DMS79 treated with DMSO at 0.1 percent for 48 hours (cell line): Measurements from ENCODE around the gene SEC14L2.
A peak's percentile ranks its signal among the peaks of the same experiment; 100 is the strongest.

Source experiments
- DNase-seq: peaks from one replicate; lab custom pipeline; 2025; lab: John Stamatoyannopoulos, UW

The SEC14L2 gene

DNA sequence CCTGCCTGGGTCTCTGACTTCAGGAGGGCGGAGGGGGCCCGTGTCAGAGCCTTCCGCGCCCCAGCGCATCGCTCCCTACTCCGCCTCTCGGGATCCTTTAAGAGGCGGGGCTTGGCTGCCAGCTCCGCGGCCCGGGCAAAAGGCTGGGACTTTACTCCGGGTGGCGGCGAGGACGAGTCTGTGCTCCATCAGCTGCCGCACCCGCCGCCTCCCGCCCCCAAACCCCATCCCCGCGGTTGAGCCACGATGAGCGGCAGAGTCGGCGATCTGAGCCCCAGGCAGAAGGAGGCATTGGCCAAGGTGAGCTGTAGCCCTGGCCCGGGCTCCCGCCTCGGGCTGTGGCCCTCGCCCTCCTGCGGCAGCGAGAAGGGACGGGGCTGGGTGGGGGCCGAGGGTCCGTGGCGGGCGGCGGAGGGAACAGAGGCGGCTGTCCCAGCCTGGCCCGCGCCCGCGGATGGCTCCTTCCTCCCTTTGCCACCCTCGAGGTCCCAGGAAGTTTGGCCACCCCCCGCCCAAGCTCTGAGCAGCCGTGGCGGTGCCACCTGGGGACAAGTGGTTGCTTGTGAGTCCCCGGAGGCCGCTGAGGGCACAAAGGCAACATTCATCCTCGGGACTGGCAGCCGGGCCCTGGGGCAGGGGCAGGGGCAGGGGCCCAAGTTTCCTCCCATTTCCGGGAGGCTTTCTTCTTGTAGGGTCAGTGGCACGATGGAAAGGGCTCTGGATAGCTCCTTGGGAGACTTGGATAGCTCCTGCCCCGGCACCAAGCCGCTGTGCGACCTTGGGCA, at the start of gene SEC14L2:
TSS of gene SEC14L2 (plus strand) at position 148 of the 785 bp plus-strand sequence. CDS start at position 247, 99 bp downstream.
- DNase-seq, result peak; percentile 24

DNA sequence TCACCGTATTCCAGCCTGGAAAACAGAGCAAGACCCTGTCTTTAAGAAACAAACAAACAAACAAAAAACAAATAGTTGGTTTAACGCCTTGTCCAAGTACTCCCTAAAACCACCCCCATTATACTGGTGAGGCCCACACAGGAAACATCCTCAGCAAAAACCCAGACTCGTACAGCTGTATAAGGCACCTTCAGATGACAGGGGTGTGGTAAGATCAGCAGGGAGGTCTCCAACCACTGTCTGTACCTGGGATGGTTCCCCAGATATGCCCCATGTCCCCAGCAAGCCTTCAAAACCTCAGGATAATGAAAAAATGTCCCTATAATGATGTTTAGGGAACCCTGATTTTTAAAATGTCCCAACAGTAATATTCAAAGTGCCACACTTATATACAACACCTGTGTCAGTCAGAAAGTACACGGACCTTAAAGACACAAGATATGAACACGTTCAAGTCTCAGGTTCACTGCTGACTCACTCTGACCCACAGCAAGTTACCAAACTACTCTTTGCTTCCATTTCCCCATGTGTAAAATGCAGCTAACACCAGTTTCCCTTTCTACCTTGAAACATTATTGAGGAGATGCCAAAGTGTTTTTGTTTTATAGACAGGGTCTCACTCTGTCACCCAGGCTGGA, 49.4 kb upstream of the SEC14L2 start:
- no peak for DNase-seq

DNA sequence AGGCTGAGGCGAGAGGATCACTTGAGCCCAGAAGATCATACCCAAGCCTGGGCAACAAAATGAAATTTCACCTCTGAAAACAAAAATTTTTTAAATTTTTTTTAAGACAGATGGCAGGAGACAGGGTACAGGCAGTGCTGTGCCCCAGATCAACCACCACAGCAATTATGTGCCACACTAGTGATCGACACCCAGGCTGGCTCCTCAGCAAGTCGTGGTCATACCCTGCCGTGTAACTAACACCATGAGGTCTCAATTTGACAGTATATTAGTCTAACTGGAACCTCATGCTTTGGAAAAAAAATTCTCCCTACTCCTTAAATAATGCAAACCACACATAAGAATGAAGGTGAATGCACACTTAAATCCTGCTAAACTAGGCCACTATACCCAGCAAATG, 48.4 kb upstream of the SEC14L2 start:
- DNase-seq, result no peak

DNA sequence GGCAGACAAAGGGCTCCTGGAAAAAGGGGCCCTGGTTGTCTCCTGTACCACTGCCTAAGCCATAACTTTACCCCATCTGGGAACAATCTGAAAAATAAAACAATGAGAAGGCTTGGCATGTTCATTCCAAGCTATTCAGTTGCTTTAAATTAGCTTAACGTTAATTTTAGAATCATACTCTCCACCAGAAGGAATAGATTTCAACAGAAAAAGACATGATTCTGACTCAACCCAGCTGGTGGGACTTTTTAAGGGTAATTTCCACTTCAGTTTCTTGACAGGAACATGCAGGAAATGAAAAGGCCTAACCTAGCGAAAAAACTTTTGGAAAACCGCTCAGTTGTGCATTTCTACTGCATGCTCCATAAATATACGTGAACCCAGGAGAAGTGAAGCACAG, 48.0 kb upstream of the SEC14L2 start:
- no peak for DNase-seq

DNA sequence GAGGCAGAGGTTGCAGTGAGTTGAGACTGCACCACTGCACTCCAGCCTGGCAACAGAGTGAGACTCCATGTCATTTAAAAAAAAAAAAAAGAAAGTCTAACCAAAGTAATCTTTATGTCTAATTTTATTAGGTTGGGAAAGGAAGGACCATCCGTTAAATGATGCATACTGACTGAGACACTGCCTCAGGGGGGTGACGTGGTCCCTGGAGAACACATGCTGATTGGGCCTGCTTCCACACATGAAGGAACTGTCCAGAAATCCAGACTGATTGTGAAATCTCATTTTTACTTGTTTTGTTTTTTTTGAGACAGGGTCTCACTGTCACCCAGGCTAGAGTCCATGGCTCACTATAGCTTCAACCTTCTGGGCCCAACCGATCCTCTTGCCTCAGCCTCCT, 45.6 kb upstream of the SEC14L2 start:
- DNase-seq, result no peak

DNA sequence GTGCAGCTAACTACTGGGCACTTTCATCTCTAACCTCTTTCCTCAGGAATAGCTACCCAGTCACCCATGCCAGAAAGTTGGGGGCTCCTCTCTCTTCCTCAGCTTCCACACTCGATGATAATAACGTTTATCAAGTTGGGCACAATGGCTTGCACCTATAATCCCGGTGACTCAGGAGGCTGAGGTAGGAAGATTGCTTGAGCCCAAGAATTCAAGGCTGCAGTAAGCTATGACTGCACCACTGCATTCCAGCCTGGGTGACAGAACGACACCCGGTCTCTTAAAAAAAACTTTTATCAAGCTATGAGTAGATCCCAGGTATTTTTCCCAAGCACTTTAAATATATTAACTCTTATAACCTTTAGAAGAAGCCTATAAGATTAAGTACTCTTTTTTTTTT, 42.2 kb upstream of the SEC14L2 start:
- no peak for DNase-seq

DNA sequence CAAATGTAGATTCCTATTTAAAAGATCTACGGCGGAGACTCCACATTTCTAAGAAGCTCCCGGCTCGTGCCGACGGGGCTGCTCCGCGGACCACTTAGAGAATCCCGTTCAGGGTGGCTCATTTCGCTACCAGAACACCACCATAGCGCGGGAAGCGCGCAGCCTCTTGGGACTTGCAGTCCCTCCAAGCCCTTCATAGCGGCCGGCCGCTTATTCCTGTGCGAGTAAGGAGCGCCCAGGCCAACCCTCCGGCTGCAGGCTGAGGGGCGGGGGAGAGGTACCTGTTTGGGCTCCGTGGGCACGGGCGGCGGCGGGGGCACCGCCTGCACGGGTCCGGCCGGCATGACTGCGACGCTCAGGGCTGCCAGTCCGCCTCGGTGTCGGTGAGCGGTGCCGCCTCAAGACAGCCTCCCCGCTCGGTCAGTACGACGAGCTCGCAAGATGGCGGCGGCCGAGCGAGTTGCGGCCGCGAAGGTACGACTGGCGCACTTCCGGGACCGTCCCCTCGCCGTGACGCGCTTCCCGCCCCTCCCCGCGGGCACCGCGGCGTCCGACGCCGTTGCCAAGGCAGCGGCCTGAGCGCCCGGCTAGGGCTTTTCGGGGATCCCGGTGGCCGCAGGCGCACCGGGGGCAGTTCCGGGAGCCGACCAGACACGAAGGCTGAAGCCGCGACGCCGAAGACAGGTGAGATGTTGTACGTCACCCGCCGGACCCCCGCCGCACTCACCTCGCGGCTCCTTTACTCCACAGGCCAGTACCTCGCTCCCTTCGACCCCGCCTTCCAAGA, 40.2 kb upstream of the SEC14L2 start, which contains the start of the genes CCDC157 and SF3A1:
TSS of gene CCDC157 (plus strand) at position 559 of the 787 bp plus-strand sequence. CDS start 8,994 bp downstream, outside the sequence.
TSS of gene SF3A1 (minus strand) at position 446 of the 787 bp plus-strand sequence. CDS start at position 344, 102 bp downstream.
- peak; percentile 39 for DNase-seq

DNA sequence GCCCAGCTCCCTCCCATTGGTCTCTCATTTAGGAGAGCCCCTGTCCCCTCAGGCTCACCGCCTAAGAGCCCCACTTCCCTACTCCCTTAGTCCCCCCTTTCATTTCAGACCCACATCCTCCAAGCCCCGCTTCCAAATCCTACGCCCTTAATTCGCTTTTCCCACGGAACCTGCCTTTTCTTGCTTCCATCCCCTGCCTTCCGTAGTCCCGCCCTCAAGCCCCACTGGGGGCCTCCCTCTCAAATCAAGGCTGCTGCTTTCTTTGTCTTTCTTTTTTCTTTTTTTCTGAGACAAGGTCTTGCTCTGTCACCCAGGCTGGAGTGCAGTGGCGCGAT, 39.6 kb upstream of the SEC14L2 start:
- no peak for DNase-seq

DNA sequence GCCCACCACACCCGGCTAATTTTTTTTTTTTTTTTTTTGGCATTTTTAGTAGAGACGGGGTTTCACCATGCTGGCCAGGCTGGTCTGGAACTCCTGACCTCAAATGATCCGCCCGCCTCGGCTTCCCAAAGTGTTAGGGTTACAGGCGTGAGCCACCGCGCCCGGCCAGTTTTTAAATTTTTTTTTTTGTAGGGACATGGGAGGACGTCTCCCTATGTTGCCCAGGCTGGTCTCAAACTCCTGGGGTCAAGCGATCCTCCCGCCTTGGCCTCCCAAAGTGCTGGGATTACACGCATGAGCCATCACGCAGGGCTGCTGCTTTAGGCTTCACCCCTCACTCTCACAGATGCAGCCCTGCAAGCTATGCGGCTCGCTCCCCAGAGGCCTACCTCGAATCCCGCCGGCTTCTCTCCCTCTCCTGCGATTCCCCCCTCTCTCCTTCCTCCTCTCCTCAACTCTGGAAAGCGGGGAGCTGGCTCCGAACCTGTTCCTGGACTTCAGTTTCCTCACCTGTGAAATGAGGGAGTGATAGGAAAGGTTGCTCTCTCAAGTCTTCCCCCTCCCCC, 39.1 kb upstream of the SEC14L2 start:
- no peak for DNase-seq

DNA sequence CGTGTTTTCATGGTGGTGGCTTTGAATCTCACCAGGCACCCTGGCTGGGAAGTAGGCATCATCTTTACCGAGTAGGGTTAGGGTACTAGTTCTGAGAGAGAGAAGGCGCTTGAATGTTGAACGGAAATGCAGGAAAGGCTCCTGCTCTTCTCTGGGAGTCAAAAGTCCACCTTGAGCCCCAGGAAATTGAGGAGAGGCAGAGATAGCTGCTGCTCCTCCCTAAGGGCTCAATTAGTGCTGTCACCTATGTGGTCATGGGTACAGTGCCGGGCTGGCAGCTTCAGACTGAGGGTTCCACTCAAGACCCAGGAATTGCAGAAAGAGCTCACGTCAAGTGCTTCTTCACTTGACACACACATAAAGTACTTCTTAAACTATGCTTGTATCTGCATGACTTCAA, 38.3 kb upstream of the SEC14L2 start:
- DNase-seq, result no peak

DNA sequence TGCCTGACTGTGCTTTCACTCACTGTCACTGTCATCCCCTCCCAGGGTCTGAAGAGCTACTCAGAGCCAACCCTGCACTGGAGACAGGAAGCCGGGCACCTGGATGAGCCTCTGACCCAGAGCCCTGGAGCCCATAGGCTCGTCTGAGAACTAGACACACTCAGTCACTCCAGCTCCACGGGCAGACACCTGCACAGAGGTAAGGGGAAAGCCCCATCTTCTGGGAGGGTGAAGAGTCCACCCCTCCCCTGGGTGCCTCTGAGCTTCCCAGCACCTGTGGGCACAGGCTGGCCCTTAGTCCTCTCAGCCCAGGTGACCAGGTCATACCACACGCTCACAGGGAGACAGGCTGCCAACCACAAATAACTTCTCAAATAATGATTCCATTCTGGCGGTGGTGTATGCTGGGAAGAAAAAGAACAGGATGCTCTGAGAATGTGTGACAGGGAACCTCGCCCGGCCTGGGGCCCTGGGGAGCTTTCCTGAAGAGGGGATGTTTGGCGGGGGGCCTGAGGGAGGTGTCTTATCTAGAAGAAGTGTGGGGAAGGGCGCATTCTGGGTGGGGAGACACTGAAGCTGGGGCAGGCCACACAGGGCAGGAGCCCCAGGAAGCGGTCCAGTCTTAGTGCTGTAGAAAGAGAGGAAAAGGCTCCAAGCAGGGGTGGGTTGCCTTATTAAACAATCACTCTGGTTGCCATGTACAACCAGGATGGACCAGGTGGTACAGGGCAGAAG, 34.7 kb upstream of the SEC14L2 start:
- no peak for DNase-seq

DNA sequence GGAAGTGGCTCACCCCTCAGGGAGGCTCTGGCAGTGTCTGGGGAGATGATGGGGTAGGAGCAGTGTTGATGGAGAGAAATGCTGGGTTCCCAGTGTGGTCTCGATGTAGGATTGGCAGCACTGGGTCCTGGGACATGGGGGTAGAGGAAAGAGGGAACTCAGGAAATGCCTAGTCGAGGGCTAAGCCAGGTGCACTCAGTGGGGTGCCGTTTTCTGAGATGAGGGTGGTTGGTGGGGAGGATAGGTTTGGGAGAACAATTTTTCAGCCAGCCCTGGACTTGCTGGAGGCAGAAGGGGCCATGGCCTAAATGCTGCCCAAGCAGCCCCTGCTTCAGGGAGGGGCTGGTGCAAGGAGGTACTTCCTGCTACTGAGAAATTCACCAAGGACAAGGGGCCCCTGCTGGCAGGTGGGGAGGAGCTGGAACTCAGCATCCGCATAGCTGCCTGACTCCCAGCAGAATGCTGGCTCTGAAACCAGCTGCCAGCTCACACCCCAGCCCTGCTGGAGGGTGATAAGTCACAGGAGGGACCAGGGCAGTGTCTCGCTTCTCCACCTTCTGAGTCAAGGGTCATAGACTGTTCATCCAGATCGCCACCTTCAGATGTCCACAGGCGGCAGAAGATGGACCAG, 34.1 kb upstream of the SEC14L2 start:
- no peak for DNase-seq

DNA sequence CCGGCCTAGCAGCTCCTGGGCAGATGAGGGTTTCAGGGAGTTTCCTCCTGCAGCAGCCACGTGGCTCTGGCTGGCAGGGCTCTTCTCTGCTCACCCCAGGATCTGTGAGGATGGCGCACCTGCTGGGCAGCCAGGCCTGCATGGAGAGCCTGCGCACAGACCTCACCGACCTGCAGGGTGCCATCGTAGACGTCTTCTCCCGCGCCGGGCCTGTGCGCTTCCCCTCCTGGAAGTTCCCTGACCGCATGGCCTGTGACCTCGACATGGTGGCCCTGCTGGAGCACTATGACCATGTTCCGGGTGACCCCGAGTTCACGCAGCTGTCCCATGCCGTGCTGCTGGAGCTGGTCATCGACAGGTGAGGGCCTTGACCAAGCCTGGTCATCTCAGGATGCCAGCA, 30.9 kb upstream of the SEC14L2 start:
- no peak for DNase-seq

DNA sequence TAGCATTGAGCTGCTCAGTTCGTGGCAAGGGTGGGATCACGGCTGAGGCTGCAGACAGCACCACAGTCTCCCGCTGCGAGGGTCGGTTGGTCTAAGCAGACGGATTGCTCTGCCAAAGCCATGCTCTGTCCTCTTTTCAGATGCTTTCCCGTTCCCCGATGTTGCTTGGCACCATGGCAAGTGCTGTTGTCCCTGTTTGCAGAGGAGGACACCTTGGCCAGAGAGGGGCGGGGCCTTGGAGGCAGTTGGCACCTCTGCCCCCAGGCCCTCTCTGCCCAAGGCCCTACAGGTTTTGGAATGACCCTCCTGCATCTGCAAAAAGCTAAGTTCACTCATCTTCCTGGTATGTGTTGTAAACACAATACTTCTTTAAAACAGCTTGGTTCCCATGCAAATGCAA, 28.4 kb upstream of the SEC14L2 start:
- no peak for DNase-seq

DNA sequence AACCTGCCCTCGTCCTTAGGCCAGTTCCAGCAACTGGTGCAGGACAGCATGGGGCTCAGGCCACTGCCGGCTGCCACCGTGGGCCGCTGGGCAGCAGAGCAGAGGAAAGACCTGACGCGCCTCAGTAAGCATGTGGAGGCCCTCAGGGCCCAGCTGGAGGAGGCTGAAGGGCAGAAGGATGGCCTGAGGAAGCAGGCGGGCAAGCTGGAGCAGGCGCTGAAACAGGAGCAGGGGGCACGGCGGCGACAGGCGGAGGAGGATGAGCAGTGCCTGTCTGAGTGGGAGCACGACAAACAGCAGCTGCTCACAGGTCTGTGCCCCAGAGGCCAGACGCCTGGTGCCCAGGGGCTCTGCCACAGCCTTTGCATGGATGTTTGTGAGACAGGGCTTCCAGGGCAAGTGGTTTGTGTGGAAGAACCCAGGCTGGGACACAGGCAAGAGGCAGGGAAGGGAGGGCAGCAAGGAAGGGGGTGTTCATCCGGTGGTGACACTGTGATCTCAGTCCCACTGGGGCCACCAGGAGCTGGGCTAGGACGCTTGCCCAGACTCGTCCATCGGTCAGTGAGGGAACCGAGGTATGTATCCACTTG, 26.1 kb upstream of the SEC14L2 start:
- DNase-seq, result no peak

DNA sequence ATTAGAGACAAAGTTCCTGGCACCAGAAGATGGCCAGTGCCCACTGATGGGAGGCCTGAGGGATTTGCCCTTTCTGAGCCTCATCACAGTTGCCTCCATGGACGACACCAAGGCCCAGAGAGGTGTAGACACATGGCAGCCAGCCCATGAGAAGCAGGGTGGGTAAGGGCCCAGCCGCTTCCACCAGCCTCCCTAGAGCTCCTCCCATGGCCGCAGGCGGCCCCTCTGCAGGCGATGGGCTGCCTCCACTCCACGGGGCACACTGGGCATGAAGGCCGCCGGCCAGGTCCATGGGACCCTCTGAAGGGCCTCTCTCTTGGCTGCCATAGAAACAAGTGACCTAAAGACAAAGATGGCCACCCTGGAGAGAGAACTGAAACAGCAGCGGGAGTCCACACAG, 25.5 kb upstream of the SEC14L2 start:
- DNase-seq, result no peak

DNA sequence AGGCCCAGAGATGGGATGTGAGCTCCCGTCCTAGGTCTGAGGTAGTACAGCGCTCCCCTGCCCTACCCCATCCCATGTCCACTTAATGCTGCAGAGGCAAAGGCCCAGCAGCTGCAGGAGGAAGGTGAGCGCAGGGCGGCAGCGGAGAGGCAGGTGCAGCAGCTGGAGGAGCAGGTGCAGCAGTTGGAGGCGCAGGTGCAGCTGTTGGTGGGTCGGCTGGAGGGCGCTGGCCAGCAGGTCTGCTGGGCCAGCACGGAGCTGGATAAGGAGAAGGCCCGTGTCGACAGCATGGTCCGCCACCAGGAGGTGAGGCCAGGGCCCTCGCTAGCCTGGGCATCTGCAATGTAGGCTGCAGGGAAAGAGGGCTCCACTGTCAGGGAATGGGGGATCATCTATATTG, 24.8 kb upstream of the SEC14L2 start:
- peak; percentile 4 for DNase-seq

DNA sequence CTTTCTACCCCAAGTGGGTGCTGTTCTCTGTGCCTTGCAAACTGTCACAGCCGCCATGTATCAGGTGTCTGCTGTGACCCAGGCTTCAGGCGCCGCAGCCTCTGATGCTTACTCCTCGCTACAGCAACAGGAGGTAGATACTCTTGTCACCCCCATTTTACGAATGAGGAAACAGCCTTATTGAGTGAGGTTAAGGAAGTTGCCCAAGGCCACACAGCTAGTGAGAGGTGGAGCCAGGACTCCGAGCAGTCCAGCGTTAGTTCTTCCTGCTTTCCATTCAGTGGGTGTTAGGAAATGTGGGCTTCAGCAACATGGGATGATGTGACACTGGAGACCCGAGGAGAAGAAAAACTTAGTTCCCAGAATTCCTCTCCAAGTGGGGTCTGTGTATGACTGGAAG, 23.9 kb upstream of the SEC14L2 start:
- DNase-seq, result no peak

DNA sequence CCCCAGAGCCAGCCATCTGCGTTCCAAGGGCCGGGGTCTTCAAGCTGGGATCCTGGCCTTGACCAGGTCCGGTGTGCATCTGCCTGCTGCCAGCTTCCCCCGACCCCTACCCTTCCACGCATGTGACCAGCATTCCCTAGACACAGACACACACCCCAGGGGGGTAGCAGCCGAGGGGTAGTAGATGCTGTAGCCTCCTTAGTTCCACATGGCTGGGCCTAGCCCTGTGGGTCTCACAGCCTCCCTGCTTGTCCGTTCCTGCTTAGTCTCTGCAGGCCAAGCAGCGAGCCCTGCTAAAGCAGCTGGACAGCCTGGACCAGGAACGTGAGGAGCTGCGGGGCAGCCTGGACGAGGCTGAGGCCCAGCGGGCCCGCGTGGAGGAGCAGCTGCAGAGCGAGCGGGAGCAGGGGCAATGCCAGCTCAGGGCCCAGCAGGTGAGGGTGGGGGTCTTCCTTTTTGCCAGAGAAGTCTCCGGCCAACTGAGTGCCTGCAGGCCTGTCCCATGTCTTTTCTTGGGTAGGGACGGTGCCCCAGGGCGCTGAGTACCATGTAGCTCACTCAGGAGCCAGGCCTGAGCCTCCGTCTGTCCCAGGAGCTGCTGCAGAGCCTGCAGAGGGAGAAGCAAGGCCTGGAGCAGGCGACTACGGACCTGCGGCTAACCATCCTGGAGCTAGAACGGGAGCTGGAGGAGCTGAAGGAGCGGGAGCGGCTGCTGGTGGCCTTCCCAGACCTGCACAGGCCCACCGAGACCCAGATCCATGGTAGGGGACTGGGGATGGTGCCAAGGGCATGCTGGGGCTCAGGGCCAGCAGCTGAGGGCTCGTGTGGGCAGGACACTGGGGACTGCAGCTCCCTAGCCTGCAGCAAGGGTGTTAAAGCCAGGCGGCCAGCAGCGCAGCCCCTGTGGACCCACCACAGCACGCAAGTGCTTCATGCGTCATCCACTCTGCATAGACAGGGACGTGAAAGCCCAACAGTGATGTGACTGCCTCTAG, 23.2 kb upstream of the SEC14L2 start:
- no peak for DNase-seq
